ENCODE data around the gene NEMP1.
A peak's percentile ranks its signal among the peaks of the same experiment; 100 is the strongest.

NEMP1 gene

DNA sequence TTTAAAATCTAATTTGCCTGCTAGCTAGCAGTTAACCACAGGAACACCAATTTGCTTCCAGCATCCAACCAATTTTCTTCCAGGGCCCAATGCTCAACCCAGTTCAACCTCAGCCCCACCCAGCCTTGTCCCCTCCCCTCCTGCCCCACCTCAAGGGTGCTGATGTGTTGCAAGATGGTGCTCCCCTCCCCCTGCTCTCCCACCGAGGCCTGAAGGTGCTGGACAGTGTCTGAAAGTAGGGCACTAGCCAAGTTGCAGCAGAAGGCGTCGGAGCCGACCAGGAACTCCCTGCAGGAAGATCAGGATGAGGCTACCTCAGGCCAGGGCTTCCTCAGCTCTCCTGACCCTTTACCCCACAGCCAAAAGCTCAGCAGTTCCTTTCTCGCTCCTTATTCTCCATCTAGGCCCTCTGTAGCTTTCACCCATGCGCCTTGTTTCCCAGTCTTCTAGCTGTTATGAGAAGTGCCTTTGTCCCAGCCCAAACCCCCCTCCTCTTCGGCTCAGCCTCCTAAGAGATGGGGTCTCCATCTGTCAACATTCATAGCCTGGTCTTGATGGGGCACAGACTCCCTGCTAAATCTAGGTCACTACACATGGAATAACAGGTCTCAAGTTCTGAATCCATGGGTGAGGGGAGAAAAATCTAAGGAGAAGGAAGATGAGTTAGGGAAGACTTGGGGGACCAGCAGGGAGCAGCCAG lies 29.0 kb upstream of the NEMP1 start:
- DNase-seq = no peak

DNA sequence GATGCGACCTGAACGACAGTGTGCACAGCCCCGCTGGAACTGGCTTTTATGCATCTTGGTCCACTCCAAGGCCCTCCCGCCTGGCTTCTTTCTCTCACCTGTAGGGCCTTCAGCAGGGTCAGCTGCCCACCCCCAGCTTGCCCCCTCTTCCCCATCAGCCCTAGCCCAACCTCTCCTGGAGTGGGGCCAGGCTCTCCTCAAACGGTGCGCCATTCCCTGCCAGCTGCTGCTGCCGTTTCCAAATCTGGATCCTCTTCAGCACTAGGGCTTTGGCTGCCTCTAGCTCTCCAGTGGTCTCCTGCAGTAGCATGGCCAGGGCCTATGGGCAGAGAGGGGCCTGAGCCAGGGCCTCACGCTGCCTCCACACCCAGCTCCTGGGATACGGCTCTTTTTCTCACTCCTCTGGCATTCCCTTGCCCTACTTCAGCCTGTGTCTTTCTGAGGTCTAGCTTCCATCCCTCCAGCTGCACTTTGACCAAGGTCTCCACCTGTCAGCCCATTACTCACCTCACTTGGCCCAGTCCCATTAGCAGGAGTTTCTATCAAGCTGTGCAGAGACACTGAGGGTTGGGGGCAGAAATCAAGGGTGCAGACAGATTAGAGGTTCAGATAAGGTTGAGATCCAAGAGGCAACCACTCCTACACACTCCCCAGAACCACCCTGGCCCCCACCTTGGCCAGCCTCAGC lies 27.6 kb upstream of the NEMP1 start:
- no peak for DNase-seq

DNA sequence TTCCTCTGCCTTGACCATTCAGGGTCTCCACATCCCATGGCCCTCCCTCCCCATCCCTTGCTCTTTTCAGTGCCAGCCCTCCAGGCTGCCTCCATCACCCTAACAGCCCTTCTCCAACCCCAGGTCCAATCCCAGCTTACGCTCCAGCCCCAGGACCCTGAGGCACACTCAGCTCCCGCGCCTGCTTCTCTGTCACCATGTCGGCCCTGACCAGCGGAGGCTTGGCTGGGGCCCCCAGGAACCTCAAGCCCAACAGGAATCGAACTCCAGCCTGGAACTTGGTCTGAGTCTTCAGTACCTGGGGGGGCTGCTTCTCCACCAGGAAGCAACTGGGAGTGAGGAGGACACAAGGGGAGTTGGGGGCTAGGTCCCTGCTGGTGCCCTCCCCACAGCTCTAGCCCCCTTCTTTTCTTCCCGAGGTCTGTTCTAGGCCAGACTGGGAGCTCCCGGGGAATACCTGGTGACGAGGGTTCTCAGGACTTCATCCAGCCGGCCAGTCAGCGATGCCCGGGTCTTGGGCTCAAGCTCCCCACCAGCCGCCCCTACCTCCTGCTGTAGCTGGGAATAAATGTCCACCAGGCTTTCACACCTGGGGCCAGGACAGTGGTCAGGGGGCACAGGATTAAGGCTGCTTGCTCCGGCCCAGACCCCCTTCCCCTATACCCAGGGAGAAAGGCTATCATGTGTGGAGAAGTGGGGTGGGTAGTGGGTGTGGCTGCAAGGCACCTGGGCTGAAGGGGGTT lies 26.6 kb upstream of the NEMP1 start:
- DNase-seq = no peak

DNA sequence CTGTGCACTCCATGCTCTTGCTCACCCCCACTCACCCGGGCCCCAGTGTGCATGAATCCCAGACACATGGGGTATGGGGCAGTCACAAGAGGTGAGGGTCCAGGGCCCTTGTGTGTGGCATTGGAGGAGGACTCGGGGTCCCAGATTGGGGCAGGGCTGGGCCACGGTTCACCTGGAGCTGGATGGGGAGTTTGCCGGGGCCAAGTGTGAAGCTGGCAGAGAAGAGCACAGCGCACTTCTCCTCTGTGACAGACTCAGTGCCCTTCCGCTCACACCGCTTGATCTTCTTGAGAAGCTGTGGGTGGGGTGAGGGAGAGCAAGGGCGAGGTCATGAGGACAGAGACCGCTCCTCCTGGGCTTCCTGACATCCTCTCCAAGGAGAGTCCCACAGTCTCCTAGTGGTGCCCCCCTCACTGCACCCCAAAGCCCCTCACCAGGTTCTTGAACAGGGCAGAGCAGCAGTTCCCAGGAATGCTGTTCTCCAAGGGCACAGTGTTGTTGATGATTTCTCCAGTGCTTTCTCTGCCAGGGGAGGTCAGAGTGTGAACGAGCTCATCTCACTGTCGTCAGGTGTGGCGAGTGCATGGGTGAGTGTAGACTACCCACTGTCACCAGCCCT lies 25.8 kb upstream of the NEMP1 start:
- no peak for DNase-seq

DNA sequence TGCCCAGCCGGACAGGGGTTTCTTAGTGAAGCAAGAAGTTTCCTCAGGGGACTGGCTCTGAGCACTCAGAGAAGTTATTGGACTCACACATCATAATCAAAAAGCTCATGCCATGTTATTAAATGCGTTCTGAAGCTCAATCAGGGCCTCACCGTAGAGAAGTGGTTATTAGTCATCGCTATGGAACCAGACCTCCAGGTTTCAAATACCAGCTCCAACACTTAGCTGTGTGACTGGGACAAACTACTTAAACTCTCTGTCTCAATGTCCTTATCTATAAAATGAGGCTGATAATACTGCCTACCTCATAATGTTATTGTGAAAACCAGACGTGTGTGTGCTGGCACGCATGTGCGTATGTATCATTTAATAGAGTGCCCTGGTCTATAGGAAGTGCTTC lies 25.3 kb upstream of the NEMP1 start:
- DNase-seq = no peak

DNA sequence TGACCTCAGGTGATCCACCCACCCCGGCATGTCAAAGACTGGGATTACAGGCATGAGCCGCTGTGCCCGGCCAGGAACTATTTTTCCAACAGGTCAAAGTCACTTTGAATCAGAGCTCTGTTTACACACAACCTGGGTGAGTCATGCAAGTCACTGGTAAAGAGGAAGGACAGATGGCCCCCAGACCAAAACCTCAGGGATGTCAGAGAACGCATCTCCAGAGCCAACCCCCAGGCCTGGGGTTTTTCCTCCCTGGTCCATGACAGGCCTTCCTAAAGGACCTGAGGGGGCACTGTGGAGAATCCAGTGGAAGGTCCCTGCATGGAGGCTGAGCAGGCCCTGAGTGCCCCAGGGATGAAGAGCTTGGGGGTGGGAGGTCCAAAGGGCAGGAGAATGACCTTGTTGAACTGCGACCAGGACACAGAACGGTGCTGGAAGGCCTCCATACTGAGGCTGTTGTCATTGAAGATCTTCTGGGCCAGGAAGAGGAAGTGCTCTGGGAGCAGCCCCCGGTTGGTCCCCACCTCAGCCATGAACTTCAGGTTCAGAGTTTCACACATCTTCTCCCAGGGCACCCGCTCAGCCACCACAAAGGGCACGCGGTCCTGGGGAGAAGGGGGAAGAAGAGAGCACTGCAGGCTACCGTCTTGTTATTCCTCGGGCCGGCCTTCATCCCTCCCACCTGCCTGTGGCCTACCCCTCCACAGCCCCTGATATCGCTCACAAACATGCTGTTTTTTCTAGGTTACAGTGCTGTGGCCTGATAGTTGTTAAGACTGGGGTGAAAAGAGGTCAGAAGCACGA lies 23.5 kb upstream of the NEMP1 start:
- no peak for DNase-seq

DNA sequence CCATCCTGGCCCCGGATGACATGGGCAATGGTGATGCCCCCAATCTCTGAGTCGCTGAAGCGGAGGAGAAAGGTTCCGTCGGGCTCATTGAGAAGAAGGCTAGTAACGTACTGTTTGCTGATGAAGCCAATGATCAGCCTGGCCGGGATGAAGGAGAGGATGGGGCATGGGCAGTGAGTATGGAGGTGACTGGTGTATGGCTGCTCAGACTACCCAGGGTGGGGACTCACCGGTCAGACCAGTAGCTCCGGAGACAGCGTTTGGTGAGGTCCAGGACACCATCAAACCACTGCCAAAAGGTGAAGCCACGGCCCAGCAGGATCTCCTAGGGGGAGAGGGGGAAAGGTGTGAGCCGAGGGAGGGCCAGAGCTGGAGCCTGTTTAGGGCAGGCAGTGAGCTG lies 21.2 kb upstream of the NEMP1 start:
- DNase-seq = no peak

DNA sequence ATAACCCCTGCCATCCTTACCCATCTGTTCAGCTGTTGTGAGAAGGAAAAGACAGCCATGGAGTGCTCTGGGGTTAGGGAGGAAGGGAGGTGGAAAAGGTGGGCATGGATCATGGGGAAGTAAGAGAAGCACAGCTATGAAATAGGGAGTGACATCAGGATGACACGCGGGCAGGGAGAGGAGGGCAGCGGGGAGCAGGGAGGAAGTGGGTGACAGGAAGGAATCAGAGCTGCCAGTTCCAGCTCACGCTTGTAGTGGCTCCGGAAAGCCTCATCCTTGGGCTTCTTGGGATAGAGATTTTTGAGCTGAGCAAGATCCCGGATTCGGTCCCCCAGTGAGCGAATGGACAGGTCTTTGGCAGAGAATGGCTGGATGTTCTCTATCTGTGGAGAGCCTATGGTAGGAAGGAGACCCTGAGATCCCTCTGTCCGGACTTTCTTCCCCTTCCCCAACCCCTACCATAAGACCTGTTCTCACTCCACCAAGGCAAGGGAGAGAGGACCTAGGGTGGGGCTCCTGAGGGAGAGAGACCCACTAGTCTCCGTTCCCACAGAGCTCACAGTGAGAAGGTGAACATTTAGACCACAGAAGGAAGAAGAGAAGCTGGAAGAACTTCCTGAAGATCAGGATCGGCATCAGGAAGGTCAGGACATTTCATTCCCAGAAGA lies 20.6 kb upstream of the NEMP1 start:
- DNase-seq = no peak

DNA sequence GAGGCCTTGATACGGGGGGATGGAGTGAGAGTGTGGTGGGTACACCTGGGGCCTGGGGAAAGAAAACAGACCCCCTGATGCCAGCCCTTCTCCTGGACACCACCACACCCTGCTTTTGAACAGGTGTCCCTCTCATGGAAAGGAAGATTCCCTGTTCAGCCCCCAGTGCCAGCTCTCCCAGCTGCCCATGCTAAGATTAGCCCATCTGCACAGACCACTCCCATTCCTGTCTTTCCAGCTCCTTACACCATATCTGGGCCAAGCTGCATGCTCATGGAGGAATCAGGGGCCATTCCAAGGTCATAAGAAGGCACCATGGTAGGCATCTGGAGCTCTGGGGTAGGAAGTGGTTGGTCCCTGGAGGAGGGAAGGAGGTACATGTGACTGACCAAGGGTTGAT lies 20.0 kb upstream of the NEMP1 start:
- no peak for DNase-seq

DNA sequence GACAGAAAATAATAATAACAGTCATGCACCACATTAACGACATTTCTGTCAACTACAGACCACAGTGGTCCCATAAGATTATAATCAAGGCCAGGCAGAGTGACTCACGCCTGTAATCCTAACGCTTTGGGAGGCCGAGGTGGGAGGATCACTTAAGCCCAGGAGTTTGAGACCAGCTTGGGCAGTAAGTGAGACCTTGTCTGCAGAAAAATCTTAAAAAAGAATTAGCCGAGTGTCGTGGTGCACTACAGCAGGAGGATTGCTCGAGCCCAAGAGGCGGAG lies 18.9 kb upstream of the NEMP1 start:
- no peak for DNase-seq

DNA sequence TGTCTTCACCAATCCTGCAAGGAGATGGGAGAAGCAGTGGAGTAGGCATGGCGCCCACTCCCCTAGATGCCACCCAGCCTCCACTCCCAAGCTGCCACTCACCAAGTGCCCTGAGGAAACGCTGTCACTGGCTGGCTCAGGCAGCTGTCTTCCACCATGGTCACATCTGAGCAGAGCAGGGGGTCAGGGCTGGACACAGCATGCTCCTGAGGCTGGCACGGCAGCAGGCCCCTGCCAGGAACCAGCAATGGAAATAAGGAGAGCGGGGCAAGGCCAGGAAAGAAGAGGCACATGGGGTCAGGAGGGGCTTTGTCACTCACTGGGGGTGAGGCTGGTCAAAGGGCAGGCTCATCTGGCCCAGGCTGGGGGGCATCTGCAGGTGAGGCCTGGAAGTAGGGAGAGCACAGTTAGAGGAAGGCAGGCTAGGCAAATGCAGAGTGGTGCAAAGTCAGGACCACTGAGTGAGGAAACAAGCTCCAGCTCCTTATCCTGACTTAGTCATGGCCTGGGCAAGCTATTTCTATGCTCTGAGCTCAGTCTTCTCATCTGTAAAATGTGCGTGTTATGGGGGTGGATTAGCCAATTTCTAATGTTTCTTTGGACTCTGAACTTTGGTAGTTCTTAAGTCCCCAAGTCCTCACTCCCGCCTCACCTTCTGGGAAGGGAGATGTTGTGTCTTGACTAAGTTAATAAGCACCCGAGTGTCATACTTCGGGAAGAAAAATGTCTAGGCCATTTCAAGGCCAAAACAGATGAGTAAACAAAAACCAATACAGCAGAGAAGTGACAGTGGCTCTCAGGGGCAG lies 18.4 kb upstream of the NEMP1 start:
- DNase-seq = no peak

DNA sequence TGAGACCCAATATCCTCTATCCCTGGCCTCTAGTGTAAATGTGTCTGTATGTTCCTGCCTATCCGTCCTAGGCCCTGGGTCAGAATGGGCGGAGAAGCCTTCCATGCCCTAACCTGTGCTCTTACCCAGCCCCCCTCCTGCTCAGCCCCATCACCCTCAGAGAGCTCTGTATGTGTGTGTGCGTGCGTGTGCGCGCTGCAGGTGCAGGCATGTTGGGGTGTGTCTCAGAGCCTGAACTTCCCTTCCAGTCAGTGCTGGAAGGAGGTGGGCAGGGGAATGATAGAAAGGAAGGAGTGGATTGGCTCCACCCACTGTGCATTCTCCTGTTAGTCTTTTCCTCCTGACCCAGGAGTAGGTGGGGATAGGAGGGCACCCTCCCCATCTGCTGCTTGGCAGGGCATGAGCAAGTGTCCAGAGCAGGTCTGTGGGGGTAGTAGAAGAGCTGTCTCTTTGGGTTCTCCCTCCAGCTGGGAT lies 17.5 kb upstream of the NEMP1 start:
- DNase-seq = no peak

DNA sequence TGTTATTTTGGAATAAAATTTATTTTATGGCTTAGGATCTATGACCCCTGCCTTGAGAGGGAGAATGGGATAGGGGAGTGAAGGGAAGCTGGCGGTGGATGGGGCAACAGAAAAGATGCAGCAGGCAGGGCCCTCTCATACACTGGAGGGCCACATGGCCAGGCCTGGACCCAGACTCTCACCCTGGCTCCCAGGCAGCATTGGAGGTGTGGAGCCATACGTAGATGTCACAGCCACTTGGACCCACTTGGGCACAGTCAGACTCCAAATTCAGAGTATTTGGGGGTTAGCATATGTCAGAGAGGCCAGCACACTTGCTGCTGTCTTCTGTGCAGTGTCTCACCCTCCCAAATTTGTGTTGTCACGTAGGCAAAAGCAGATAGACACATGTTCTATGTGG lies 16.8 kb upstream of the NEMP1 start:
- no peak for DNase-seq

DNA sequence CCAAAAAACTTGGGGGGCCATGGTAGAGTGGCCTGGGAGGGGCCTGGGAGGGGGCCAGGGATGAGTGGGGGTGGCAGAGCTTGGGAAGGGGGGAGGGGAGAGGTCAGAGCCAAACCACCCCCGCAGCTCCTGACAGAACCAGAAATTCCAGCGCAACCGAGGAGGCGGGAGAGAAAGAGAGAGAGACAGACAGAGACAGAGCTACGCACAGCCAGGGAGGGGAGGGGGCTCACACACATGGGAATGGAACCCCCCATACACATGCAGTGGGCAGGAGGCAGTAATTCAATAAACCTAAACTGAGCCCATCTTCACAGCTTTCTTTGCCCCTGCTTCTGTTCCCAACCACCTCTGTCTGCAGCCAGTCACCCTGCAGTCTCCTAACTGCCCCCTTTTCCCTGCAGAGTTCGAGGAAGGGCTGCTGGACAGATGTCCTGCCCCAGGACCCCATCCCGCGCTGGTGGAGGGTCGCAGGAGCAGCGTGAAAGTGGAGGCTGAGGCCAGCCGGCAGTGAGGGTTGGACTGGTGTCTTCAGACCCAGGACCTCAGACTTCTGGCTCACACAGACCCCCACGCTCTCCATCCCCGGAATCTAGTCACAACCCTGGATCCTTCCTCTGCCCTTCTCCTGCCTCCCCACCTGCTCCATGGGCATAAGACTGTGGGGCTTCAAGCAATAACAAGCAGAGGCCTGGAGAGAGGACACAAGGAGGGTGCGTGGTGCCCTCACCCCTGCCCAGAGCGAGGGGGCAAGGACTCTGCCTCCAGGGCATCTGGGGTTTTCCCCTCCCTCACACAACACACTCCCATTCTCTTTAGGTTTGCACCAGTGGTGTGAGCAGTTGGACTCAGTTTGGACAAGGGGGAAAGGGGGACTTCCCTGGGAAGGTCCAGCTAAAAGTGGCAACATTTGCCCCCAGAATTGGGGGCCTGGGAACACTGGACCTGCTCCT lies 15.9 kb upstream of the NEMP1 start:
- no peak for DNase-seq

DNA sequence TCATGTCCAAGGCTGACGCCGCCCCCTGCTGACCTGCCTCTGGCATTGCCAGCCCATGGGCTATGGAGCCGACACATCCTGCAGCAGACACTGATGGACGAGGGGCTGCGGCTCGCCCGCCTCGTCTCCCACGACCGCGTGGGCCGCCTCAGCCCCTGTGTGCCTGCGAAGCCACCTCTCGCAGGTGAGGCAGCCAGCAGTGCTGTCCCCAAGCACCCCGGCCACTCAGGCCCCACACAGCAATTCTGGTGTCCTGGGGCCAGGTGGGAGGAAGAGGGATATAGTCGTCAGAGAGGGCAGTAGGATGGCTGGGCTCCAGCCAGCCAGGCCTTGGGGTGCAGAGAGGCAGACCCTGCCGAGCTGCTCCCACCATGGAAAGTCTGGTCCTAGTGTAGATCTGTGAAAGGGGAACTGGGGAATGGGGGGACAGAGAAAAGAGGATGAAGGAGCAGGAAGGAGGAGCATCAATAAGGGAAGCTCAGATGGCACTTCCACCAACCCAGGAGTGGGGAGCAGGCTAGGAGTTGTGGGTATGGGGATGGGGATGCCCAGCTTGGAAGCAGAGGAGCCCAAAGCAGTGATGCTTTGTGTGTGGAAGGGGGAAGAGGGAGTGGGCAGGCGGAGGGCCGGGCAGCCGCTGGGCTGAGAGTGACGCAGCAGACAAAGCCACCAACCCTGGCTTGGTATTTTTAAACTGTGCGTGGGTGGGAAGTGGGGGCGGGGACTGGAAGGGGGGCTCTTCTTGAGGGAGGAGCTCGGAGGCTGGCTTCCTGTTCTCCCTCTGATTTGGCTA lies 15.0 kb upstream of the NEMP1 start:
- DNase-seq = peak; percentile 86

DNA sequence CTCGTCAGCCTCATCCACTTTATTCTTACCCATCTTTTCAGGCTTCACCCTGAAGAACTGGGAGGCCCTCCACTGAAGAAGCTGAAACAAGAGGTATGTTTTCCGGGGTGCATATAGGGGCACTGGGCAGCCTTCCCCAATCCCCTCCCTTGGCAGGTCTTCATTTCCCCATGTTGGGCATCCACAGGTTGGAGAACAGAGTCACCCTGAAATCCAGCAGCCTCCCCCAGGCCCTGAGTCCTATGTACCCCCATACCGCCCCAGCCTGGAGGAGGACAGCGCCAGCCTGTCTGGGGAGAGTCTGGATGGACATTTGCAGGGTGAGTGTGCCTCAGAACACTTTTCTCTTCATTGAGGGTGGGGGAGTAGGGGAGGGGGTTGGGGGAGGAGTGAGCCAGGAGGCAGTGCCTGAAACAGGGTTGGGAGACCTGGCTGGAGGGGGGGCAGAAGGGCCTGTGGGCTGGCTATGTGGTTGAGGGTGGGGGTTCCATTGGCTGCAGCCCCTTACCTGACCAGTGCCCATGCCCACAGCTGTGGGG lies 14.4 kb upstream of the NEMP1 start:
- no peak for DNase-seq

DNA sequence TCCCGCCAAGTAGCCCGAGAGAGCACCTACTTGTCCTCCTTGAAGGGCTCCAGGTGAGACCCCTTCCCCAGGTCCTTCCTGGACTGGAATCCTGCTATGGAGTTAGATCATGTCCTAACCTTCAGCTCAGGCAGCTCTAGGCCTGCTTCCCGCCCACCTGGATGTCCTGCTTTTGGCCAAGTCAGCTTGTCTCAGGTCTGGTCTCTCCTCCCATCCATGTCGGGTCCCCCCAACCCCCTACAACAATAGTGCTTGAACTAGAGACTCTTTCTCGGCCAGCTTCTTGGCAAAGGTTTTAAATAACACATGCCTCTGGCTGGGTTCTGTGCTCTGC lies 13.9 kb upstream of the NEMP1 start:
- DNase-seq = no peak

DNA sequence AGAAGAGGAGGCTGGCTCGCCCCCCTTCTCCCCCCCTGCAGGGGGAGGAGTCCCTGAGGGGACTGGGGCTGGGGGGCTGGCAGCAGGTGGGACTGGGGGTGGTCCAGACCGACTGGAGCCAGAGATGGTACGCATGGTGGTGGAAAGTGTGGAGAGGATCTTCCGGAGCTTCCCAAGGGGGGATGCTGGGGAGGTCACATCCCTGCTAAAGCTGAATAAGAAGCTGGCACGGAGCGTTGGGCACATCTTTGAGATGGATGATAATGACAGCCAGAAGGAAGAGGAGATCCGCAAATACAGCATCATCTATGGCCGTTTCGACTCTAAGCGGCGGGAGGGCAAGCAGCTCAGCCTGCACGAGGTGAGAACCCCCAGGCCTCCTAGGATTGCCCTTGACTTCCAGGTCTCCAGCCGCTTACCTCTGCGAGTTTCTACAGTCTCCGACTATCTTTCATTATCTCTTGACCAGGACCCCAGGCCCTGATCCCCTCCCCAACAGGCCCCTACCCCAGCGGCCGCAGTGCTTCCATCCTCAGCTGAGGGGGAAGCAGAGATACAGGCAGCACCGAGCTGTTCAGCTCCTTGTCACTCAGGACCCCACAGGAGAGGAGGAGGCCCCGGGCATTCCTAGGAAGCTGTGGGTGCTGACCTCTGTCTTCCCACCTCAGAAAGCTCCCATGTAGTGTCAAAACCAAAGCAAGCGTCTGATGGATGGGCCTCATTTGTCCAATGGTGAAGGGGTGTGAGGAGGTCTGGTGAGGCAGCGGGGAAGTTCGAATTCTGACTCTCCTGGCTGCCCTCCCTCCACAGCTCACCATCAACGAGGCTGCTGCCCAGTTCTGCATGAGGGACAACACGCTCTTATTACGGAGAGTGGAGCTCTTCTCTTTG lies 13.3 kb upstream of the NEMP1 start:
- no peak for DNase-seq

Data from stimulated activated CD8-positive, alpha-beta memory T cell treated with anti-CD3 and anti-CD28 coated beads, Interleukin-4, amount 100 ng/mL, for 48 hours (primary cell).